Midbrain (tissue), 1 donor: ENCODE results near the gene TRMT10A.

ENCODE experiments used
- DNase-seq: peaks from one replicate; lab custom pipeline; 2025; lab: John Stamatoyannopoulos, UW

TRMT10A gene, protein sequence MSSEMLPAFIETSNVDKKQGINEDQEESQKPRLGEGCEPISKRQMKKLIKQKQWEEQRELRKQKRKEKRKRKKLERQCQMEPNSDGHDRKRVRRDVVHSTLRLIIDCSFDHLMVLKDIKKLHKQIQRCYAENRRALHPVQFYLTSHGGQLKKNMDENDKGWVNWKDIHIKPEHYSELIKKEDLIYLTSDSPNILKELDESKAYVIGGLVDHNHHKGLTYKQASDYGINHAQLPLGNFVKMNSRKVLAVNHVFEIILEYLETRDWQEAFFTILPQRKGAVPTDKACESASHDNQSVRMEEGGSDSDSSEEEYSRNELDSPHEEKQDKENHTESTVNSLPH

GRCh38 chr4:99563310-99564186, at the start of gene TRMT10A:
TRMT10A (minus strand) TSS chr4:99564039; CDS start chr4:99559338, 4,701 bp downstream.
- peak; percentile 98 for DNase-seq

GRCh38 chr4:99612704-99613103, 48.9 kb upstream of the TRMT10A start:
- no peak for DNase-seq

GRCh38 chr4:99612281-99612680, 48.4 kb upstream of the TRMT10A start:
- no peak for DNase-seq

- no peak for DNase-seq
Measured at GRCh38 chr4:99610605-99611175, 46.9 kb upstream of the TRMT10A start.

GRCh38 chr4:99608417-99608816, 44.6 kb upstream of the TRMT10A start:
- no peak for DNase-seq

GRCh38 chr4:99606716-99607115, 42.9 kb upstream of the TRMT10A start:
- no peak for DNase-seq

- no peak for DNase-seq
Measured at GRCh38 chr4:99594818-99595217, 31.0 kb upstream of the TRMT10A start.

DNA sequence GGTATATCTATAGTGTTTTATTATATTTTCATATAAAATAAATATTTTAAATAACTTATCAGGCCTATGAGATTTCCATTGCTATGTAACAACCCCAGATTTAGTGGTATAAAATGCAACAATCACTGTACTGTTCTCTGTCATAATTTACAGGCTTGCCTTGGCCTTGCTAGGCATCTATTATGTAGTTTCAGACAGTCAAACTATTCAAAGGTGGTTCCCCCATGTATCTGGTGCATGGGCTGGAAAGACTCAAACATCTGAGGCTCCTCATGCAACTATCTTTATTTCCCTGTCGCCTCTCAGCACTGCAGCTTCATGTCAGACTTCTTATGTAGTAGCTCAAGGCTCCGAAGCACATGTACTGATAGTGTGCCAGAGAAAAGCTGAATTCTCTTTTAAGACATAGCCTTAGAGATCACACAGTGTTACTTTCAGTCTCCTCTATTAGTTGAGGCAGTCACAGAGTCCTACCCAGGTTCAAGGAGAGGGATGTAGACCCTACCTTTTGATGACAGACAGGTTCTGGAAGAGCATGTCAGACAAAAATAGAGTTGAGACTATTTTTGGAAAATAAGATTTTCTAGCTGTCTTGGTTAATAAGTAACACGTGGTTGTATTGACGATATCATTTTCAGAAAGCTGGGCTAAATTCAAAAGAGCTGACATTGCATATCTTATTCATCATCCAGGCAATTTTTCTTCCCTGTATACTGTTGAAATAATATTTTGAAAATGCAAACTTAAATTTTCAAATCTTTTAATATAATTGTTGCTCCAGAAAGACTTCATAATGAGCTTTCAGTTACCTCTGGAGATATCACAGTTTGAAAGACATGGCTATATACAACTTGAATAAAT, 30.2 kb upstream of the TRMT10A start:
- no peak for DNase-seq

GRCh38 chr4:99591757-99592156, 27.9 kb upstream of the TRMT10A start:
- no peak for DNase-seq

DNA sequence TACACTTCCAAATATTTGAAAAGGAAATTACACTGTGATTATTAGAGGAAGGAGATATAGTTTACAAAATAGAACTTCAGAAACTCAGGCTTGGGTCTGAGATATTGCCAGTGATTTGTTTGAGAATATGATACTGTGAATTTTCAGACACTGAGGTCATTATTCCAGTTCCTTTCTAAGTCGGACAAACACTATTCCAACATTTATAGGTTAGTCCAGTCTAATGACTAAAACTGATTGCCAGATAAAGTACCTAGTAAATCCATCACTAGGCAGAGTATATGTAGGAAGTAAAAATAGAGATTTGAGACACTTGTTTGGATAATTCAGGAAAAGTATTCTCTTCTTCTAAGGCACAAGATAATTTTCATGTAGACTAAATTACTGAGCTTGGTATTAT, 24.0 kb upstream of the TRMT10A start:
- no peak for DNase-seq

GRCh38 chr4:99587309-99587708, 23.5 kb upstream of the TRMT10A start:
- DNase-seq: no peak

DNA sequence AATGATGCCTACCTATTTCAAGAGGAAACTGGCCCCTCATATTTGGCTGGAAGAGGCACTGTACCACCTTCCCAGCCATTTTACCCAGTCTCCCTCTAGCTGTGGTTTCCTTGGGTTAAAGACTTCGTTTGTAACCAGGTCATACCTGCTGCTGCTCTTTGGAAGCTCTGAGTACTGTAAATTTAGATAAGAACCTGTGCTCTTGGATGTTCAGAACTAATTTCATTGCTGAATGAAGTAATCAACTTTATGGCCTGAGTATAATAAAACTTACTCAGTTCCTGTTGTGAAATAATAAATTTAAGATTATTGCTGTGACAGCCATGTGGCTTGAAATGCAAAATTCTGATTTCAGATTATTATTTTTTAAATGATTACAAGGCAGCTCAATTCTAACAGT, 23.0 kb upstream of the TRMT10A start:
- DNase-seq: no peak

GRCh38 chr4:99586322-99586721, 22.5 kb upstream of the TRMT10A start:
- no peak for DNase-seq

DNA sequence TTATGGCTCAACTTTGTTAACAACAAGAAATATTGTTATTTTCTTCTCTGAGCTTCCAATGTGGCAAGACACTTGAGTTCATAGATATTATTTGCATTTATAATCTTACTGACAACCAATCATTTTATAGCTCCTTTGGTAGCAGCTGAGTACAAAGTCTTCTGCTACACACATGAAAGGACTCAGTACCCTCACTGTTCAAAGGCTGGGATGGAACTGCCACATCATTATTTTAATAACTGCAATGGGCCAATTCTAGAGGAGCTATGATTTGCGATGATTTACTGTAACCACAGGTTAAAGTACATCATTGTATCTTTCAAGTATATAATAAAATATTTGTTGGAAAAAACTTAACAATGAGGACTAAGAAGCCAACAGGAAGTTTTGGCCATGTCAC, 21.7 kb upstream of the TRMT10A start:
- no peak for DNase-seq

GRCh38 chr4:99578714-99579113, 14.9 kb upstream of the TRMT10A start:
- DNase-seq: no peak

- no peak for DNase-seq
Measured at GRCh38 chr4:99574530-99575324, 10.9 kb upstream of the TRMT10A start, which contains the start of gene MTTP. MTTP (plus strand) TSS chr4:99574824; CDS start chr4:99574910, 86 bp downstream.

GRCh38 chr4:99573735-99574368, 10.0 kb upstream of the TRMT10A start:
- DNase-seq: no peak

DNA sequence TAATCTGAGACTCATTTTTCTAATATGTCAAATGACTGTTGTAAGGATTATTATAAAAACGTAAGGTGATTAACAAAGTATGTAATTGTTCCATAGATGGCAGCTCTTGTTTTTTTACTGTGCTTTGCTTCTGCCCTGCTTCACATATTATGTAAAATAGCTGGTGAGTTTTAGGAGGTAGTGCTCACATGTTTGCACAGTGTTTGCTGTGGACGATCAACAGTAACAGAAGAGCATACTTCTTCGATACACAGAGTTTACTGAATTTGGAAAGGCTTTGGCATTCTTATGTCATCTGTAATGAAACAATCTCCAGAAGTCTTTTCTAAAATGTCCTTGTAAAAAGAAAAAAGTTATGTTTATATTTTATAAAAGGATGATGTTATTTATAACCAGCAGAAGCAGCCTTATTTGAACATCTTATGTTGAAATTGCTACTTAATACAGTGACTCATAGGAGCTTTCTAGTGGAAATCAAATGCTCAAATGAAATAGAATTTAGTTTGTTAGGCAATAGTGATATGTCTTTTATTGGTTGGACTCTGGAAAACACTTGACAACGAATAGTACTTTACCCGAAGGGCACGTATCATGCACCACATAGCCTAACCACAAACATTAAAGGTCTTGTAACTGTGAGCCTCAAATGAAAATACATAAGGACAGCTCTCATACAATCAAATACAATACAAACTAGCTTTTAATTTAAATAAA, 8.8 kb upstream of the TRMT10A start:
- no peak for DNase-seq

DNA sequence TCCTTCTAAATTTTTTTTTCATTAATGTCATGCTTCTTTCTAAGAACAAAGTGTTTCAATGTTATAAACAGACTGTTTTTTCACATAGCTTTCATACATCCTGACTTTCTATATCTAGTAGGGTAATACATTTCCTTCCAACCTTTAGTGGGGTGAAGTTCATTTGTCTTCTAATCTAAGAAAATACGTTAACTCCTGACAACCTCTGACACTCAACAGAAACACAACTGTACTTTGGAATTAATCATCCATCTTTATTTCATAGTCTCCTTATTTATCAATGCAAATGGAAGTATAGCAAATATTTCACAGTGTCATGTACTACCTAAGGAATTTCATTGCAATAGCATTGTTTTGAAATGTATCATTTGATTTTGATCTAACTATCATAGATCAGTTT, 8.0 kb upstream of the TRMT10A start:
- DNase-seq: no peak

GRCh38 chr4:99564921-99565320, 1.1 kb upstream of the TRMT10A start:
- DNase-seq: no peak
